BLaER1 treated with 17β-estradiol and CSF1 and Interleukin-3, amounts not matched to agents 10 nM and 100 nM (cell line): ENCODE measurements around the gene SYTL1.

ENCODE experiments used
- H3K27ac ChIP-seq, 11 experiments: shearing (Covaris generic); formaldehyde crosslinking; 2 replicates each; pipeline ENCODE4 v1.8.1; 2022
- H3K27me3 ChIP-seq, 11 experiments: shearing (Covaris generic); formaldehyde crosslinking; 2 replicates each; pipeline ENCODE4 v1.8.1; 2022
- H3K36me3 ChIP-seq, 11 experiments: shearing (Covaris generic); formaldehyde crosslinking; 2 replicates each; pipeline ENCODE4 v1.8.1; 2022
- H3K4me1 ChIP-seq, 10 experiments: shearing (Covaris generic); formaldehyde crosslinking; 2 replicates each; pipeline ENCODE4 v1.8.1; 2022
- H3K4me2 ChIP-seq, 11 experiments: shearing (Covaris generic); formaldehyde crosslinking; 2 replicates each; pipeline ENCODE4 v1.8.1; 2022
- H3K4me3 ChIP-seq, 10 experiments: shearing (Covaris generic); formaldehyde crosslinking; 2 replicates each; pipeline ENCODE4 v1.8.1; 2022
- H3K9ac ChIP-seq, 11 experiments: shearing (Covaris generic); formaldehyde crosslinking; 2 replicates each; pipeline ENCODE4 v1.8.1; 2022
- H3K9me3 ChIP-seq, 11 experiments: shearing (Covaris generic); formaldehyde crosslinking; replicated peaks in 1 of 11; 2 replicates each; pipeline ENCODE4 v1.8.1; 2022
- H4K20me1 ChIP-seq, 11 experiments: shearing (Covaris generic); formaldehyde crosslinking; 2 replicates each; pipeline ENCODE4 v1.8.1; 2022
- Cebpa-rat ChIP-seq, 11 experiments: shearing (Covaris generic); IDR thresholded peaks; 2 replicates each; pipeline ENCODE4 v1.8.1; 2022

Gene SYTL1, protein sequence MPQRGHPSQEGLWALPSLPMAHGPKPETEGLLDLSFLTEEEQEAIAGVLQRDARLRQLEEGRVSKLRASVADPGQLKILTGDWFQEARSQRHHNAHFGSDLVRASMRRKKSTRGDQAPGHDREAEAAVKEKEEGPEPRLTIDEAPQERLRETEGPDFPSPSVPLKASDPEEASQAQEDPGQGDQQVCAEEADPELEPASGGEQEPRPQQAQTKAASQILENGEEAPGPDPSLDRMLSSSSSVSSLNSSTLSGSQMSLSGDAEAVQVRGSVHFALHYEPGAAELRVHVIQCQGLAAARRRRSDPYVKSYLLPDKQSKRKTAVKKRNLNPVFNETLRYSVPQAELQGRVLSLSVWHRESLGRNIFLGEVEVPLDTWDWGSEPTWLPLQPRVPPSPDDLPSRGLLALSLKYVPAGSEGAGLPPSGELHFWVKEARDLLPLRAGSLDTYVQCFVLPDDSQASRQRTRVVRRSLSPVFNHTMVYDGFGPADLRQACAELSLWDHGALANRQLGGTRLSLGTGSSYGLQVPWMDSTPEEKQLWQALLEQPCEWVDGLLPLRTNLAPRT

DNA sequence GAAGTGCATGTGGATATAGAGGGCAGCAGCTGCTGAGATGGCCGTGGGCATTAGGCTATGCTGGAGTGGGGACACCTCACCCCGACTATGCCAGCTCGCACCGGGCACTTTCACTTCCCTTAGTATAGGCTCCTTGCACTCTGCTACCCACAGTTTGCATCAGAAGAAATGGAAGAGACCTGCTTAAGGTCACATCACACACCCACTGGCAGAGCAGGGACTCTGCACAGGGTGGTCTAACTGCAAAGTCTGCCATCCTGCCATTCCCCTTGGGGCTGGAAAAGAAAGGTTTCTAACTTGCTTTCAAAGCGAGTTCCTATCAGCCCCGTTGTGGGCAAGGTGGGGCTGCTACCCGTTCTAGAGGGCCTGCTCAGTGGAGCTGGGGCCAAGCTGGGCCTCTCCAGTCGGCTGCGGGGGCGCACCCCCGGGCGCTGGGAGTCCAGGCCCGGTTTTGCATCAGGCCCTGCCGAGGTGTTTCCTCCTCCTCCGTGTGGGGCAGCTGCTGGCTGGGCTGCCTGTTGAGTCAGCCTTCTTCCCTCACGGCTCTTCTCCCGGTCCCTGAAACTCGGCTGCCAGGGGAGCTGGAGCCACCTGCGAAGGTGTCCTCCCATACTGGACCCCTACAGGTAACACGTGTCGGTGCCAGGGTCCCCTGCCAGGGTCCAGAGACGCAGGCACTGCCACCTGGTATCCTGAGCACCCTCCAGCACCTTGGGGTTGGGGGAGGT lies at the start of gene SYTL1:
Gene SYTL1 (plus strand): TSS at position 498 of the 728 bp plus-strand sequence. CDS start 3,313 bp downstream, outside the sequence.
- H3K27me3 ChIP-seq = no peaks in the 10 kb centered on the region
- H3K4me1 ChIP-seq = peaks cover 53 to 90% (median 77%) of the 10 kb centered on the region in 10 experiments
- H3K36me3 ChIP-seq = peaks cover 2 to 31% (median 21%) of the 10 kb centered on the region in 11 experiments; a peak in 21 of 22 replicates
- H4K20me1 ChIP-seq = peaks cover 0 to 9% (median 0%) of the 10 kb centered on the region in 11 experiments; a peak in 3 of 22 replicates
- no peak for TF ChIP-seq Cebpa-rat (IDR thresholded peaks at IDR 0.05)
- H3K4me2 ChIP-seq = peak within 1 kb of the TSS; percentile 93 to 100 (median 98)
- H3K9ac ChIP-seq = peak within 1 kb of the TSS; percentile 69 to 96 (median 85); a peak in 21 of 22 replicates
- H3K27ac ChIP-seq = peak within 1 kb of the TSS; percentile 24 to 99 (median 91); a peak in 21 of 22 replicates
- peak within 1 kb of the TSS; percentile 38 to 80 (median 74) for H3K4me3 ChIP-seq
- no peaks in the 10 kb centered on the region for H3K9me3 ChIP-seq

- Histone ChIP-seq H4K20me1 (no peaks in the 10 kb centered on the region), H3K9me3 (no peaks in the 10 kb centered on the region), H3K36me3 (peaks cover 57 to 81% (median 72%) of the 10 kb centered on the region in 11 experiments), H3K9ac (no peak overlapping the region), H3K27me3 (no peaks in the 10 kb centered on the region), H3K4me1 (peaks cover 0 to 6% (median 3%) of the 10 kb centered on the region in 10 experiments; a peak in 6 of 20 replicates), H3K4me3 (no peak overlapping the region), H3K4me2 (no peak overlapping the region), H3K27ac (no peak overlapping the region)
- no peak for TF ChIP-seq Cebpa-rat (IDR thresholded peaks at IDR 0.05)
Observed at GRCh38 chr1:27292106-27292505, 49.7 kb upstream of the SYTL1 start.

- Histone ChIP-seq H3K4me2 (no peak overlapping the region), H3K36me3 (peaks cover 66 to 88% (median 79%) of the 10 kb centered on the region in 11 experiments), H3K27me3 (no peaks in the 10 kb centered on the region), H3K9me3 (no peaks in the 10 kb centered on the region), H3K4me1 (peaks cover under 1 to 21% (median 7%) of the 10 kb centered on the region in 10 experiments; a peak in 16 of 20 replicates), H3K27ac (no peak overlapping the region), H4K20me1 (no peaks in the 10 kb centered on the region), H3K4me3 (no peak overlapping the region), H3K9ac (no peak overlapping the region)
- no peak for TF ChIP-seq Cebpa-rat (IDR thresholded peaks at IDR 0.05)
Observed at GRCh38 chr1:27293915-27294314, 47.9 kb upstream of the SYTL1 start.

DNA sequence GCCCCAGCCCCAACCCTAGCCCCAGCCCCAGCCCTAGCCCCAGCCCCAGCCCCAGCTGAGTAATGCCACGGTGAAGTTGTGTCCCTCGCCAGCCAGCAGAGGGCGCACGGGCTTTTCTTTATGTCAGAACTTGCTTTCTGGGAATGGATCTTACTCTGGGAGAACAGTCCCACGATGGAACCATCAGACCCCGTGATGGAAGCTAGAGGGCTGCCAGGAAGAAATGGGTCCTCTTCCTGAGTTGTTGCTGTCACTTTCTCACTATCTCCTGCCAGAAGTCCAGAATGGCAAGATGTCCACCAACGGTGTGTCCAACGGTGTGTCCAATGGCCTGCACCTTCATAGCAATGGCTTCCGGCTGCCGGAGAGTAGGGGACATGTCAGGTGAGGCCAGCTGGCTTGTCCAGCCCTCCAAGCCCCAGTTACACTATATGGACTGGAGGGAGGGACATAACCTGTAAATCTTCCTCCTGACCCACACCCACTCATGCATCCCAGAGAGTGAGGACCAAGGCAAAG lies 45.0 kb upstream of the SYTL1 start:
- Histone ChIP-seq H3K27me3 (no peaks in the 10 kb centered on the region), H3K36me3 (peaks cover 53 to 81% (median 71%) of the 10 kb centered on the region in 11 experiments), H3K9ac (no peak overlapping the region), H3K9me3 (no peaks in the 10 kb centered on the region), H3K4me3 (no peak overlapping the region), H4K20me1 (peaks cover 0 to 4% (median 0%) of the 10 kb centered on the region in 11 experiments; a peak in 2 of 22 replicates), H3K27ac (no peak overlapping the region), H3K4me2 (no peak overlapping the region), H3K4me1 (peaks cover 30 to 50% (median 36%) of the 10 kb centered on the region in 10 experiments)
- no peak for TF ChIP-seq Cebpa-rat (IDR thresholded peaks at IDR 0.05)

GRCh38 chr1:27297903-27298302 lies 43.9 kb upstream of the SYTL1 start:
- Histone ChIP-seq H3K27ac (peak overlapping the region in 4 of 11 experiments; percentile 2 to 24 (median 12); a peak in 3 of 22 replicates), H3K36me3 (peaks cover 52 to 81% (median 69%) of the 10 kb centered on the region in 11 experiments), H3K9me3 (no peaks in the 10 kb centered on the region), H3K4me1 (peaks cover 32 to 51% (median 39%) of the 10 kb centered on the region in 10 experiments), H4K20me1 (peaks cover 0 to 4% (median 0%) of the 10 kb centered on the region in 11 experiments; a peak in 2 of 22 replicates), H3K4me2 (peak overlapping the region in 3 of 11 experiments; percentile 80 to 89 (median 81); a peak in 4 of 22 replicates), H3K27me3 (no peaks in the 10 kb centered on the region), H3K4me3 (no peak overlapping the region), H3K9ac (peak overlapping the region in 3 of 11 experiments; percentile 13 to 40 (median 19); a peak in 3 of 22 replicates)
- no peak for TF ChIP-seq Cebpa-rat (IDR thresholded peaks at IDR 0.05)

DNA sequence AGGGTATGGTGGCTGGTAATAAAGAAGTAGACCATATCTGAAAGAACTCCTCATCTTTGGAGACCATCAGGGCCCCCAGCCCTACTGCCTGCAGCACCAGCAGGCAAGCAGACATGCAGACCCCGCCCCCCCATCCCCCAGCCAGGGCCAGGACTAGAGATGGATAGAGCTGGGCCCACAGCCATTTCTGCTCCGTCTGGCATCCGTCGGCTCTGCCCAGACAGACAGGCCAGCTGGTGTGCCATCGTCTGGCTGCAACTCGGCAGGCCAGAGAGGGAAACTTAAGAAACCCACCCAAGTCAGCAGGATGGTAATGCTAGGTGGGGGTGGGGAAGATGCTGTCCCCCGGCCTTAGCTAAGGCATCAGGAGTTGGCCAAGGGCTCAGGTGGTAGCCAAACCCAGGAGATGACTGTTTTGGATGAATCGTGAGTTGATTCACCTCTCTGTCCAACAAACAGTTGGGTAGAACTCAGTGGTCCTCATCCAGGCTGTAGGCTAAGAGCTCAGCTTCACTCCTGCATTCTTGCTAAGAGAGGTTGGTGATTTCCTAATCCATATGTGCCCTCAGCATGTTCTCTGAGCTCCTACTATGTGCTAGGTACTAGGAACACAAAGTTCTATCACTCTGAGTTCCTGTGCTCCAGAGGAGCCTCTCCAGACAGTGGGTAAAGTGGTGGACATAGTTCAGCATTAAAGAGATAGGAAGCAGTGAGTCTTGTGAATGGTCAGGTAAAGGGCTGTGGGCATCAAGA lies 43.0 kb upstream of the SYTL1 start:
- peak overlapping the region in 10 of 11 experiments; percentile 80 to 97 (median 86); a peak in 19 of 22 replicates for H3K4me2 ChIP-seq
- H4K20me1 ChIP-seq = peaks cover 0 to 4% (median 0%) of the 10 kb centered on the region in 11 experiments; a peak in 2 of 22 replicates
- H3K36me3 ChIP-seq = peaks cover 48 to 80% (median 73%) of the 10 kb centered on the region in 11 experiments
- no peak overlapping the region for H3K4me3 ChIP-seq
- no peaks in the 10 kb centered on the region for H3K27me3 ChIP-seq
- H3K9me3 ChIP-seq = no peaks in the 10 kb centered on the region
- peak overlapping the region; percentile 27 to 77 (median 71); a peak in 18 of 22 replicates for H3K9ac ChIP-seq
- peak overlapping the region; percentile 32 to 91 (median 85); a peak in 19 of 22 replicates for H3K27ac ChIP-seq
- peaks cover 32 to 51% (median 39%) of the 10 kb centered on the region in 10 experiments for H3K4me1 ChIP-seq
- no peak for TF ChIP-seq Cebpa-rat (IDR thresholded peaks at IDR 0.05)

- Histone ChIP-seq H3K4me1 (peaks cover 32 to 51% (median 39%) of the 10 kb centered on the region in 10 experiments), H3K9ac (peak overlapping the region; percentile 59 to 77 (median 71)), H3K9me3 (no peaks in the 10 kb centered on the region), H3K4me3 (peak overlapping the region in 5 of 10 experiments; percentile 10 to 35 (median 20); a peak in 5 of 20 replicates), H3K36me3 (peaks cover 40 to 80% (median 72%) of the 10 kb centered on the region in 11 experiments), H3K4me2 (peak overlapping the region; percentile 80 to 97 (median 87)), H4K20me1 (peaks cover 0 to 4% (median 0%) of the 10 kb centered on the region in 11 experiments; a peak in 2 of 22 replicates), H3K27me3 (no peaks in the 10 kb centered on the region), H3K27ac (peak overlapping the region; percentile 32 to 91 (median 85); a peak in 21 of 22 replicates)
- no peak for TF ChIP-seq Cebpa-rat (IDR thresholded peaks at IDR 0.05)
Observed at GRCh38 chr1:27299385-27300271, 42.2 kb upstream of the SYTL1 start.
